Mucosa of stomach (tissue), 1 donor: ENCODE measurements around the gene PLA2G10.
"Not testable (repeated sequence)": the region's sequence is repeated elsewhere in the genome, so short reads cannot be mapped to it uniquely, and the experiment has no call there.

Experiments used
- H3K27me3 ChIP-seq: one replicate; pipeline ENCODE4 v1.7.0; 2013; ENCODE audit warnings: mild to moderate bottlenecking, low read length; ENCODE audit not compliant: control insufficient read depth, insufficient read depth
- H3K36me3 ChIP-seq: one replicate; pipeline ENCODE4 v1.7.0; 2013; ENCODE audit warnings: low read length; ENCODE audit not compliant: control insufficient read depth, insufficient read depth
- H3K4me1 ChIP-seq: one replicate; pipeline ENCODE4 v1.7.0; 2013; ENCODE audit warnings: mild to moderate bottlenecking, low read length; ENCODE audit not compliant: control insufficient read depth, insufficient read depth
- H3K4me3 ChIP-seq: one replicate; pipeline ENCODE4 v1.7.0; 2013; ENCODE audit warnings: low read length
- H3K9ac ChIP-seq: one replicate; pipeline ENCODE4 v1.7.0; 2013; ENCODE audit warnings: mild to moderate bottlenecking, low read length, moderate library complexity
- H3K9me3 ChIP-seq: one replicate; pipeline ENCODE4 v1.7.0; 2013; ENCODE audit warnings: mild to moderate bottlenecking, low read length, moderate library complexity; ENCODE audit not compliant: control insufficient read depth
- donor health status: Pancreatic carcinoma.

The PLA2G10 gene

DNA sequence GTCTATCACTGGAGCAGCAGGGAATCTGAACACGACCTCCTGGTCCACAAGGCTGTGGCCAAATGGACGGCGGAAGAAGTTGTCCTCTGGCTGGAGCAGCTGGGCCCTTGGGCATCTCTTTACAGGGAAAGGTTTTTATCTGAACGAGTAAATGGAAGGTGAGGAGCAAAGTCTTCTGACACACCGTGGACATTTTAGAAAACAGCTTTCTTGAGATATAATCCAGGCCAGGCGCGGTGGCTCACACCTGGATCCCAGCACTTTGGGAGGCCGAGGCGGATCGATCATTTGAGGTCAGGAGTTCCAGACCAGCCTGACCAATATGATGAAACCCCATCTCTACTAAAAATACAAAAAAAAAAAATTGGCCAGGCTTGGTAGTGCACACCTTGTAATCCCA lies 44.3 kb downstream of the PLA2G10 start:
- Histone ChIP-seq H3K4me1 (no peaks in the 10 kb centered on the region), H3K9ac (no peak overlapping the region), H3K4me3 (no peak overlapping the region), H3K36me3 (peaks cover 8% of the 10 kb centered on the region), H3K27me3 (no peaks in the 10 kb centered on the region), H3K9me3 (no peaks in the 10 kb centered on the region)

GRCh38 chr16:14641926-14642325 lies 52.2 kb downstream of the PLA2G10 start:
- H3K4me1 ChIP-seq, result peaks cover 36% of the 10 kb centered on the region
- H3K36me3 ChIP-seq, result peaks cover 20% of the 10 kb centered on the region
- H3K27me3 ChIP-seq, result no peaks in the 10 kb centered on the region
- H3K4me3 ChIP-seq, result no peak overlapping the region
- H3K9ac ChIP-seq, result no peak overlapping the region
- no peaks in the 10 kb centered on the region for H3K9me3 ChIP-seq

GRCh38 chr16:14641206-14641605 lies 52.9 kb downstream of the PLA2G10 start:
- Histone ChIP-seq H3K4me3 (no peak overlapping the region), H3K36me3 (peaks cover 20% of the 10 kb centered on the region), H3K27me3 (no peaks in the 10 kb centered on the region), H3K9me3 (no peaks in the 10 kb centered on the region), H3K9ac (peak overlapping the region; percentile 42), H3K4me1 (peaks cover 40% of the 10 kb centered on the region)

GRCh38 chr16:14640538-14640937 lies 53.6 kb downstream of the PLA2G10 start:
- Histone ChIP-seq H3K9me3 (no peaks in the 10 kb centered on the region), H3K4me3 (no peak overlapping the region), H3K27me3 (no peaks in the 10 kb centered on the region), H3K9ac (peak overlapping the region; percentile 58), H3K4me1 (peaks cover 47% of the 10 kb centered on the region), H3K36me3 (peaks cover 19% of the 10 kb centered on the region)

DNA sequence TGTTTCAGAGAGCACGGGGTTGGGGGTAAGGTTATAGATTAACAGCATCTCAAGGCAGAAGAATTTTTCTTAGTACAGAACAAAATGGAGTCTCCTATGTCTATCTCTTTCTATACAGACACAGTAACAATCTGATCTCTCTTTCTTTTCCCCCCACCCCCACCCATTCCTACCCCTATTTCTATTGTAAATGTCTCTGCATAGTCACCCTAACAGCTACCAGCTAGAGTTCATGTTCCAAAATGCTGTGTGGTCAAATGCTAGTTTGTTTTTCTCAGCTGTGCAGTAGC lies 57.2 kb downstream of the PLA2G10 start:
- not testable (repeated sequence) for H3K36me3 ChIP-seq, H3K9ac ChIP-seq, H3K4me3 ChIP-seq, H3K9me3 ChIP-seq, H3K27me3 ChIP-seq
- peaks cover 66% of the 10 kb centered on the region for H3K4me1 ChIP-seq

DNA sequence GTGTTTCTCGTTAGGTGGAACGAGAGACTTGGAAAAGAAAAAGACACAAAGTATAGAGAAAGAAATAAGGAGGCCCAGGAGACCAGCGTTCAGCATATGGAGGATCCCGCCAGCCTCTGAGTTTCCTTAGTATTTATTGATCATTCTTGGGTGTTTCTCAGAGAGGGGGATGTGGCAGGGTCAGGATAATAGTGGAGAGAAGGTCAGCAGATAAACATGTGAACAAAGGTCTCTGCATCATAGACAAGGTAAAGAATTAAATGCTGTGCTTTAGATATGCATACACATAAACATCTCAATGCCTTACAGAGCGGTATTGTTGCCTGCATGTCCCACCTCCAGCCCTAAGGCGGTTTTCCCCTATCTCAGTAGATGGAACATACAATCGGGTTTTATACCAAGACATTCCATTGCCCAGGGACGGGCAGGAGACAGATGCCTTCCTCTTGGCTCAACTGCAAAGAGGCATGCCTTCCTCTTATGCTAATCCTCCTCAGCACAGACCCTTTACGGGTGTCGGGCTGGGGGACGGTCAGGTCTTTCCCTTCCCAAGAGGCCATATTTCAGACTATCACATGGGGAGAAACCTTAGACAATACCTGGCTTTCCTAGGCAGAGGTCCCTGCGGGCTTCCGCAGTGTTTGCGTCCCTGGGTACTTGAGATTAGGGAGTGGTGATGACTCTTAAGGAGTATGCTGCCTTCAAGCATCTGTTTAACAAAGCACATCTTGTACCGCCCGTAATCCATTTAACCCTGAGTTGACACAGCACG lies 57.7 kb downstream of the PLA2G10 start:
- H3K4me3 ChIP-seq, H3K9me3 ChIP-seq, H3K9ac ChIP-seq, H3K36me3 ChIP-seq, H3K27me3 ChIP-seq: not testable (repeated sequence)
- peaks cover 64% of the 10 kb centered on the region for H3K4me1 ChIP-seq

GRCh38 chr16:14635395-14636165 lies 58.5 kb downstream of the PLA2G10 start:
- Histone ChIP-seq H3K4me3 (no peak overlapping the region), H3K36me3 (peaks cover 8% of the 10 kb centered on the region), H3K9me3 (no peaks in the 10 kb centered on the region), H3K4me1 (peaks cover 57% of the 10 kb centered on the region), H3K27me3 (no peaks in the 10 kb centered on the region), H3K9ac (peak overlapping the region; percentile 20)

DNA sequence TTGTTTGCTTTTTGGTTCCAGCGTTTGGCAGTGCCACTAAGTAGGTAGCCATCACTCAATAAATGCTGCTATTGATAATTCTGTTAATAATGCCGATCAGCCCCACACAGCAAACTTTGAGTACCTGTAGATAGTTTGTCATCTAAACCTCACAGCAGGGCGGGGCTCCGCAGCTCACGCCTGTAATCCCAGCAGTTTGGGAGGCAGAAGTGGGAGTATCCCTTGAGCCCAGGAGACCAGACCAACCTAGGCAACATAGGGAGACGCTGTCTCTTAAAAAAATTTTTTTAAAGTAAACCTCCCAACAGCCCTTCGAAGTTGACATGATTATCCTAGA lies 59.8 kb downstream of the PLA2G10 start:
- Histone ChIP-seq H3K27me3 (no peaks in the 10 kb centered on the region), H3K4me3 (peak overlapping the region; percentile 95), H3K9me3 (no peaks in the 10 kb centered on the region), H3K36me3 (peaks cover 4% of the 10 kb centered on the region), H3K4me1 (peaks cover 46% of the 10 kb centered on the region), H3K9ac (peak overlapping the region; percentile 99)

- Histone ChIP-seq H3K9ac (peak within 1 kb of the TSS; percentile 99), H3K4me3 (peak within 1 kb of the TSS; percentile 95), H3K9me3 (no peaks in the 10 kb centered on the region), H3K36me3 (no peaks in the 10 kb centered on the region), H3K4me1 (peaks cover 42% of the 10 kb centered on the region), H3K27me3 (no peaks in the 10 kb centered on the region)
Measured at GRCh38 chr16:14632693-14633569, 61.2 kb downstream of the PLA2G10 start, which contains the start of gene BFAR. TSS of gene BFAR (plus strand) at chr16:14632951. CDS start at chr16:14644347, 11,396 bp downstream.

- not testable (repeated sequence) for H3K27me3 ChIP-seq, H3K4me3 ChIP-seq, H3K9me3 ChIP-seq, H3K36me3 ChIP-seq
- Histone ChIP-seq H3K9ac (peak overlapping the region; percentile 2), H3K4me1 (peaks cover 26% of the 10 kb centered on the region)
Measured at GRCh38 chr16:14630620-14631330, 63.3 kb downstream of the PLA2G10 start.

DNA sequence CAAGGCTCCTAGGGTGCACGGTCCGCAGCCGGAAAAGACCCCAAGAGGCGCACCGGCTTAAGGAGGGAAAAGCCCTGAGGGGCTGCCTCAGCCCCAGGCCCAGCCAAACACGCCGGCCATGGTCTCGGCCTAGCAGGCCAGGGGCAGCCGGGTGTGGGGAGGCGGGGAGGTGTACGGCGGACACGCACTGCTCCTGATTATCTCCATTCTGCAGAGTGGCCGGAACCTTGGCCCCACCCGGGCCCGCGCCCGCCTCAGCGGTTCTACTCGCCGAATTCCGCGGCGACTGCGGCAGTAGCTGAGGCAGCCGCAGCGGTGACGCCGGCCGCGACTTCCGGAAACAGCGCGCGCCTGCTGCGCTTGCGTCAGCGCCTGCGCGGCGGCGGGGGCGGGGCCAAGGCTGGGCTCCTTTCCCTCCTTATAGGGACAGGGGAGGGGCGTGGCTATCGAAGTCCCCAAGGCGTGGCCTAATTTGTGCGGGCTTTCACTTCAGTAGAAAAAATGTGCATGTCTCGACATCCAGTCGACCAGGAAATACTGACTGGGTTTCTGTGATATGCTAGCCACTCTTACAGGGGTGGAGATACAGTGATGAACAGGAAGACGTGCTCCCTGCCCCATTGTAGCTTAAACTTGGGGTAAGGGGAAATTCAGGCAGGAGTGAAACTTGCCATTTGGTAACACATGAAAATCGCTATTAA lies 64.0 kb downstream of the PLA2G10 start, which contains the start of gene PARN:
TSS of gene PARN (minus strand) at position 342 of the 701 bp plus-strand sequence. CDS start at position 207, 135 bp downstream.
- H3K36me3 ChIP-seq, result no peaks in the 10 kb centered on the region
- H3K9ac ChIP-seq, result peak within 1 kb of the TSS; percentile 94
- H3K27me3 ChIP-seq, result no peaks in the 10 kb centered on the region
- H3K9me3 ChIP-seq, result no peaks in the 10 kb centered on the region
- peak within 1 kb of the TSS; percentile 48 for H3K4me3 ChIP-seq
- H3K4me1 ChIP-seq, result peaks cover 19% of the 10 kb centered on the region
